GM23338 (cell line): Measurements from ENCODE around the gene TMEM119. TPM values are rescaled to one million over a fixed set of nuclear protein-coding genes. Genes with fewer than 3 reads are reported as not detected.

Experiments used
- ATAC-seq: fragments of 200-7000 bp; cut with Tn5 transposase; 3 replicates; pipeline ENCODE4 v1.9.1; 2020
- DNase-seq: peaks from one replicate; pipeline ENCODE4 v3.0.0-alpha.2; 2015; ENCODE audit warnings: low spot score
- H2AFZ ChIP-seq: fragments of 200-600 bp; sonication (generic); 2 replicates; pipeline ENCODE4 v1.8.0; 2016; ENCODE audit warnings: antibody characterized with exemption, mild to moderate bottlenecking, moderate library complexity
- H3F3A ChIP-seq: fragments of 200-600 bp; sonication (generic); replicated peaks from 2 replicates; pipeline ENCODE4 v1.8.0; 2017; ENCODE audit warnings: antibody characterized with exemption, mixed run types, low read depth
- H3K27ac ChIP-seq: fragments of 200-600 bp; sonication (generic); 2 replicates; pipeline ENCODE4 v1.6.1; 2016; ENCODE audit warnings: low read depth
- H3K27me3 ChIP-seq: fragments of 200-600 bp; sonication (generic); 2 replicates; pipeline ENCODE4 v1.8.0; 2016; ENCODE audit warnings: mild to moderate bottlenecking, mixed run types, moderate library complexity; ENCODE audit not compliant: insufficient read depth
- H3K36me3 ChIP-seq: fragments of 200-600 bp; sonication (generic); 2 replicates; pipeline ENCODE4 v1.8.0; 2016; ENCODE audit warnings: mild to moderate bottlenecking; ENCODE audit not compliant: insufficient read depth
- H3K4me1 ChIP-seq: fragments of 200-600 bp; sonication (generic); 2 replicates; pipeline ENCODE4 v1.8.0; 2016; ENCODE audit warnings: mild to moderate bottlenecking, moderate library complexity; ENCODE audit not compliant: insufficient read depth
- H3K4me2 ChIP-seq: fragments of 200-600 bp; sonication (generic); 2 replicates; pipeline ENCODE4 v1.7.1; 2017; ENCODE audit warnings: mixed run types
- H3K4me3 ChIP-seq: fragments of 200-600 bp; sonication (generic); 2 replicates; pipeline ENCODE4 v1.6.1; 2016; ENCODE audit warnings: mixed run types
- H3K79me2 ChIP-seq: fragments of 200-600 bp; sonication (generic); replicated peaks from 2 replicates; pipeline ENCODE4 v1.8.0; 2017; ENCODE audit warnings: mild to moderate bottlenecking; ENCODE audit not compliant: insufficient read depth
- H3K9me2 ChIP-seq: fragments of 200-600 bp; sonication (generic); 2 replicates; pipeline ENCODE4 v1.8.0; 2017; ENCODE audit not compliant: insufficient read depth
- H4K20me1 ChIP-seq: fragments of 200-600 bp; sonication (generic); replicated peaks from 2 replicates; pipeline ENCODE4 v1.8.0; 2017; ENCODE audit warnings: mild to moderate bottlenecking; ENCODE audit not compliant: insufficient read depth
- H3K27ac Mint-ChIP-seq: 2 replicates; pipeline ENCODE4 v1.8.0; 2020; ENCODE audit warnings: inconsistent platforms, mild to moderate bottlenecking, moderate library complexity, mixed read lengths
- H3K27me3 Mint-ChIP-seq: 3 replicates; pipeline ENCODE4 v1.8.0; 2022; ENCODE audit warnings: low read depth, mild to moderate bottlenecking, moderate library complexity, mixed read lengths, inconsistent platforms; ENCODE audit not compliant: insufficient read depth, poor library complexity
- H3K36me3 Mint-ChIP-seq: 3 replicates; pipeline ENCODE4 v1.8.0; 2021; ENCODE audit warnings: low read depth, mild to moderate bottlenecking, inconsistent platforms, moderate library complexity, mixed read lengths
- H3K4me1 Mint-ChIP-seq: 3 replicates; pipeline ENCODE4 v1.8.0; 2020; ENCODE audit warnings: mild to moderate bottlenecking, inconsistent platforms, mixed read lengths
- H3K4me3 Mint-ChIP-seq: 3 replicates; pipeline ENCODE4 v1.8.0; 2021; ENCODE audit warnings: moderate library complexity, mild to moderate bottlenecking, inconsistent platforms, mixed read lengths
- H3K9me3 Mint-ChIP-seq: 3 replicates; pipeline ENCODE4 v1.8.0; 2020; ENCODE audit warnings: moderate library complexity, mild to moderate bottlenecking, inconsistent platforms, mixed read lengths
- CREB1 ChIP-seq: fragments of 250-450 bp; sonication (Bioruptor Pico); IDR thresholded peaks from 2 replicates; pipeline ENCODE4 v1.5.0; 2020; ENCODE audit warnings: low read depth, mild to moderate bottlenecking, moderate library complexity
- EZH2 ChIP-seq: fragments of 200-600 bp; sonication (generic); IDR thresholded peaks from one replicate; pipeline ENCODE4 v1.8.0; 2017; ENCODE audit warnings: antibody characterized with exemption, mild to moderate bottlenecking, low read depth; ENCODE audit not compliant: unreplicated experiment
- JUNB ChIP-seq: IDR thresholded peaks from one replicate; pipeline ENCODE4 v1.6.1; 2016; ENCODE audit warnings: antibody characterized with exemption; ENCODE audit not compliant: unreplicated experiment
- NANOG ChIP-seq: IDR thresholded peaks from 2 replicates; pipeline ENCODE4 v1.6.1; 2016; ENCODE audit warnings: antibody characterized with exemption, borderline replicate concordance
- POLR2AphosphoS5 ChIP-seq: IDR thresholded peaks from 2 replicates; pipeline ENCODE4 v1.6.1; 2016; ENCODE audit warnings: antibody characterized with exemption, low read depth
- STAT1 ChIP-seq: IDR thresholded peaks from one replicate; pipeline ENCODE4 v1.6.1; 2016; ENCODE audit warnings: antibody characterized with exemption; ENCODE audit not compliant: unreplicated experiment
- ZNF114 ChIP-seq: fragments of 250-450 bp; sonication (Bioruptor Pico); IDR thresholded peaks from 2 replicates; pipeline ENCODE4 v1.5.0; 2020; ENCODE audit warnings: mild to moderate bottlenecking, moderate library complexity
- ZNF331 ChIP-seq: fragments of 250-450 bp; sonication (Bioruptor Pico); IDR thresholded peaks from 2 replicates; pipeline ENCODE4 v1.5.0; 2020; ENCODE audit warnings: low read depth, mild to moderate bottlenecking, moderate library complexity
- polyA plus RNA-seq: library from polyadenylated mRNA; unstranded; fragments of >200 nt; fragmentation: Nextera tagmentation; extraction: Ambion mirVana; gene quantifications from 2 replicates; pipeline ENCODE4 v1.2.1, GENCODE V29; 2016
- total RNA-seq: library from RNA; depleted of rRNA; stranded (reverse); fragments of >200 nt; shearing (Covaris generic); gene quantifications from 2 replicates; pipeline ENCODE4 v1.2.3, GENCODE V29; 2014
- TF ChIP-seq, protein P1 (sequence below), 2 experiments: fragments of 200-600 bp in 1 of 2; sonication (generic) in 1 of 2; conservative IDR thresholded peaks; 2 replicates each; pipeline versions ENCODE4 v1.5.1 to v1.6.1; 2016 to 2017; ENCODE audit warnings: antibody characterized with exemption in 2 of 2, low read depth in 2 of 2, mild to moderate bottlenecking in 2 of 2, moderate library complexity in 1 of 2
- TF ChIP-seq, protein P2 (sequence below): IDR thresholded peaks from one replicate; pipeline ENCODE4 v1.6.1; 2018; ENCODE audit warnings: antibody characterized with exemption; ENCODE audit not compliant: unreplicated experiment
- TF ChIP-seq, protein P3 (sequence below): IDR thresholded peaks from 2 replicates; pipeline ENCODE4 v1.6.1; 2016; ENCODE audit warnings: antibody characterized with exemption

The TMEM119 gene
- total and polyA plus RNA-seq, 2 experiments from 2014 or later, result 0.06 to 0.07 TPM

DNA sequence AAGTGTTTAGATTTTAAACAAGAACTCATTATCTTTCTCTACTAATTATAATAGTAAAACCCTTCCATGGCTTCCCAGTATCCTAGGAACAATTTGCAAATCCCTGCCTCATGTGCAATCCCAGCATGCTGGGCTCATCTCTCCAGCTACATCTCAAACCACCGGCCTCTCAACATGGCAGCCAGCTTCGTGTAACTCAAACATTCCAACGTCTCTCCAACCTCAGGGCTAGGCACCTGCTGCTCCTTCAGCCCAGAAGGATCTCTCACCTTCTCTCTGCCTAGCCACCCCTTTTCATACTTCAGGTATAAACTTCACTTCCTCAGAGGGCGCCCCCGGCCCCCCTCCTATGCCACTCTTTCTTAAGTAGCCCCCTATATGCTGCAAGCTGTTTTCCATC, 44.1 kb downstream of the TMEM119 start (continued):
- no peak for TF ChIP-seq STAT1
- TF ChIP-seq, protein P1, sequence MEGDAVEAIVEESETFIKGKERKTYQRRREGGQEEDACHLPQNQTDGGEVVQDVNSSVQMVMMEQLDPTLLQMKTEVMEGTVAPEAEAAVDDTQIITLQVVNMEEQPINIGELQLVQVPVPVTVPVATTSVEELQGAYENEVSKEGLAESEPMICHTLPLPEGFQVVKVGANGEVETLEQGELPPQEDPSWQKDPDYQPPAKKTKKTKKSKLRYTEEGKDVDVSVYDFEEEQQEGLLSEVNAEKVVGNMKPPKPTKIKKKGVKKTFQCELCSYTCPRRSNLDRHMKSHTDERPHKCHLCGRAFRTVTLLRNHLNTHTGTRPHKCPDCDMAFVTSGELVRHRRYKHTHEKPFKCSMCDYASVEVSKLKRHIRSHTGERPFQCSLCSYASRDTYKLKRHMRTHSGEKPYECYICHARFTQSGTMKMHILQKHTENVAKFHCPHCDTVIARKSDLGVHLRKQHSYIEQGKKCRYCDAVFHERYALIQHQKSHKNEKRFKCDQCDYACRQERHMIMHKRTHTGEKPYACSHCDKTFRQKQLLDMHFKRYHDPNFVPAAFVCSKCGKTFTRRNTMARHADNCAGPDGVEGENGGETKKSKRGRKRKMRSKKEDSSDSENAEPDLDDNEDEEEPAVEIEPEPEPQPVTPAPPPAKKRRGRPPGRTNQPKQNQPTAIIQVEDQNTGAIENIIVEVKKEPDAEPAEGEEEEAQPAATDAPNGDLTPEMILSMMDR (conservative IDR thresholded peaks at IDR 0.05; ENCODE audit: low read depth in 2 of 2), result no peak
- no peak for TF ChIP-seq EZH2
- TF ChIP-seq JUNB, result no peak

DNA sequence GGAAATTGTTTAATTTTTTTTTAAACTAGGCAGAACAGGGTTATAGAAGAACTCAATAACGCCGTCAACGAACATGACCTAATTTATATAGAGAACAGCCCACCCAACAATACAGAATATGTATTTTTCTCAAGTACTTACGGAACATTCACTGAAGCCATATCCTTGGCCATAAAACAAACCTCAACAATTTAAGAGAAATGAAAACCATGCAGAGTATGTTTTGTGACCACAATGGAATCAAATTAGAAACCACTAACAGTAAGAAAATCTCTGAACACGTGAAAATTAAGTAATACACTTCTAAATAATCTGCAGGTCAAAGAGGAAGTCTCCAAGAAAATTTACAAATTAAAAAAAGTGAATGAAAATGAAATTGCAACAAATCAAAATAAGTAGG, 46.3 kb downstream of the TMEM119 start:
- H3K27ac ChIP-seq, result no peak overlapping the region
- H3K9me2 ChIP-seq, result no peaks in the 10 kb centered on the region
- no peaks in the 10 kb centered on the region for H3K4me1 ChIP-seq
- Mint-ChIP-seq H3K4me3 (no peak overlapping the region), H3K27me3 (no peaks in the 10 kb centered on the region), H3K36me3 (peaks cover 30% of the 10 kb centered on the region), H3K9me3 (no peaks in the 10 kb centered on the region), H3K27ac (peak overlapping the region; percentile 21; the same call in 1 of the 2 replicates), H3K4me1 (peaks cover 26% of the 10 kb centered on the region; the same call in 2 of the 3 replicates)
- H3K79me2 ChIP-seq, result peaks cover 93% of the 10 kb centered on the region
- H3F3A ChIP-seq, result no peaks in the 10 kb centered on the region
- H3K4me3 ChIP-seq, result no peak overlapping the region
- no peak overlapping the region for H3K4me2 ChIP-seq
- DNase-seq (no peak), ATAC-seq (no peak)
- H2AFZ ChIP-seq, result no peak overlapping the region
- H3K27me3 ChIP-seq, result no peaks in the 10 kb centered on the region
- peaks cover 54% of the 10 kb centered on the region for H4K20me1 ChIP-seq
- H3K36me3 ChIP-seq, result peaks cover 18% of the 10 kb centered on the region; the same call in 1 of the 2 replicates
- TF ChIP-seq EZH2 (no peak), NANOG (no peak), POLR2AphosphoS5 (no peak), STAT1 (no peak), CREB1 (CRISPR knock-in tag) (no peak), ZNF331 (no peak), ZNF114 (no peak), JUNB (no peak)
- TF ChIP-seq, protein P2, sequence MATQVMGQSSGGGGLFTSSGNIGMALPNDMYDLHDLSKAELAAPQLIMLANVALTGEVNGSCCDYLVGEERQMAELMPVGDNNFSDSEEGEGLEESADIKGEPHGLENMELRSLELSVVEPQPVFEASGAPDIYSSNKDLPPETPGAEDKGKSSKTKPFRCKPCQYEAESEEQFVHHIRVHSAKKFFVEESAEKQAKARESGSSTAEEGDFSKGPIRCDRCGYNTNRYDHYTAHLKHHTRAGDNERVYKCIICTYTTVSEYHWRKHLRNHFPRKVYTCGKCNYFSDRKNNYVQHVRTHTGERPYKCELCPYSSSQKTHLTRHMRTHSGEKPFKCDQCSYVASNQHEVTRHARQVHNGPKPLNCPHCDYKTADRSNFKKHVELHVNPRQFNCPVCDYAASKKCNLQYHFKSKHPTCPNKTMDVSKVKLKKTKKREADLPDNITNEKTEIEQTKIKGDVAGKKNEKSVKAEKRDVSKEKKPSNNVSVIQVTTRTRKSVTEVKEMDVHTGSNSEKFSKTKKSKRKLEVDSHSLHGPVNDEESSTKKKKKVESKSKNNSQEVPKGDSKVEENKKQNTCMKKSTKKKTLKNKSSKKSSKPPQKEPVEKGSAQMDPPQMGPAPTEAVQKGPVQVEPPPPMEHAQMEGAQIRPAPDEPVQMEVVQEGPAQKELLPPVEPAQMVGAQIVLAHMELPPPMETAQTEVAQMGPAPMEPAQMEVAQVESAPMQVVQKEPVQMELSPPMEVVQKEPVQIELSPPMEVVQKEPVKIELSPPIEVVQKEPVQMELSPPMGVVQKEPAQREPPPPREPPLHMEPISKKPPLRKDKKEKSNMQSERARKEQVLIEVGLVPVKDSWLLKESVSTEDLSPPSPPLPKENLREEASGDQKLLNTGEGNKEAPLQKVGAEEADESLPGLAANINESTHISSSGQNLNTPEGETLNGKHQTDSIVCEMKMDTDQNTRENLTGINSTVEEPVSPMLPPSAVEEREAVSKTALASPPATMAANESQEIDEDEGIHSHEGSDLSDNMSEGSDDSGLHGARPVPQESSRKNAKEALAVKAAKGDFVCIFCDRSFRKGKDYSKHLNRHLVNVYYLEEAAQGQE, result no peak
- TF ChIP-seq, protein P1 (conservative IDR thresholded peaks at IDR 0.05; ENCODE audit: low read depth in 2 of 2), result no peak
- TF ChIP-seq, protein P3, sequence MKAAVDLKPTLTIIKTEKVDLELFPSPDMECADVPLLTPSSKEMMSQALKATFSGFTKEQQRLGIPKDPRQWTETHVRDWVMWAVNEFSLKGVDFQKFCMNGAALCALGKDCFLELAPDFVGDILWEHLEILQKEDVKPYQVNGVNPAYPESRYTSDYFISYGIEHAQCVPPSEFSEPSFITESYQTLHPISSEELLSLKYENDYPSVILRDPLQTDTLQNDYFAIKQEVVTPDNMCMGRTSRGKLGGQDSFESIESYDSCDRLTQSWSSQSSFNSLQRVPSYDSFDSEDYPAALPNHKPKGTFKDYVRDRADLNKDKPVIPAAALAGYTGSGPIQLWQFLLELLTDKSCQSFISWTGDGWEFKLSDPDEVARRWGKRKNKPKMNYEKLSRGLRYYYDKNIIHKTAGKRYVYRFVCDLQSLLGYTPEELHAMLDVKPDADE, result no peak
